HepG2 (cell line): ENCODE results near the gene FHIT. TPM values are rescaled to one million over a fixed set of nuclear protein-coding genes. Genes with fewer than 3 reads are reported as not detected.

Experiments
- ATAC-seq: fragments of 200-7000 bp; cut with Tn5 transposase; 3 replicates; pipeline ENCODE4 v1.9.1; 2020; ENCODE audit warnings: mild to moderate bottlenecking, moderate library complexity
- BruUV-seq: library from RNA; stranded (reverse); fragments of 400-500 nt; replicated peaks from 2 replicates; lab custom pipeline; 2021; lab: Mats Ljungman, UMichigan
- CTCF ChIA-PET: fragments of 300-600 bp; formaldehyde crosslinking; extraction: SDS; loops from one replicate; lab custom pipeline; 2021; ENCODE audit warnings: low total read pairs, inconsistent platforms, low intra/inter-chr PET ratio; lab: Yijun Ruan, JAX
- POLR2A ChIA-PET: fragments of 350-600 bp; sonication (Branson Sonifier 250); formaldehyde crosslinking; loops from one replicate; lab custom pipeline; 2020; ENCODE audit warnings: antibody characterized with exemption, inconsistent platforms; lab: Yijun Ruan, JAX
- DNase-seq: peaks from one replicate; pipeline ENCODE4 v3.0.0-alpha.2; 2015; ENCODE audit warnings: low spot score
- FAIRE-seq: peaks from 3 replicates; lab custom pipeline; 2011; peaks lifted over from hg19 to GRCh38; lab: Jason Lieb, UNC
- H2AFZ ChIP-seq: one replicate; pipeline ENCODE4 v1.6.1; 2011; ENCODE audit warnings: low read length, inconsistent platforms
- H3K27ac ChIP-seq: fragments of 300-600 bp; 3 replicates; pipeline ENCODE4 v1.8.0; 2011; ENCODE audit warnings: mixed run types, mild to moderate bottlenecking, mixed read lengths, low read length, inconsistent platforms; ENCODE audit not compliant: insufficient read depth; ENCODE audit errors: extremely low read length
- H3K27me3 ChIP-seq, 2 experiments: fragments of 200-600 bp in 1 of 2; 2 replicates in 1 of 2; 3 replicates in 1 of 2; pipeline versions ENCODE4 v1.6.0 to v1.8.0; 2011; ENCODE audit warnings: low read length in 2 of 2, mild to moderate bottlenecking in 2 of 2, moderate library complexity in 2 of 2, inconsistent platforms in 1 of 2; ENCODE audit not compliant: insufficient read depth in 2 of 2, control insufficient read depth in 1 of 2
- H3K36me3 ChIP-seq, 2 experiments: fragments of 200-600 bp in 1 of 2; replicated peaks in 1 of 2; 2 replicates in 1 of 2; 3 replicates in 1 of 2; pipeline versions ENCODE4 v1.5.1 to v1.8.0; 2011; ENCODE audit warnings: low read length in 2 of 2, inconsistent platforms in 1 of 2; ENCODE audit not compliant: insufficient read depth in 2 of 2, control insufficient read depth in 1 of 2
- H3K4me1 ChIP-seq: 2 replicates; pipeline ENCODE4 v1.5.1; 2012; ENCODE audit warnings: low read length, inconsistent platforms; ENCODE audit not compliant: insufficient read depth
- H3K4me2 ChIP-seq: 2 replicates; pipeline ENCODE4 v1.6.0; 2011; ENCODE audit warnings: low read depth, low read length, inconsistent platforms
- H3K4me3 ChIP-seq, 3 experiments: fragments of 200-600 bp in 1 of 3; sonication (generic), shearing (Covaris generic) in 1 of 3; replicated peaks in 1 of 3; 2 replicates each; pipeline ENCODE4 v1.5.1; 2011 to 2016; ENCODE audit warnings: low read length in 3 of 3, inconsistent platforms in 2 of 3, low read depth in 2 of 3, mild to moderate bottlenecking in 2 of 3, control low read depth in 1 of 3, mixed read lengths in 1 of 3; ENCODE audit not compliant: insufficient read depth in 1 of 3
- H3K79me2 ChIP-seq: one replicate; pipeline ENCODE4 v1.6.1; 2011; ENCODE audit warnings: low read length, inconsistent platforms; ENCODE audit not compliant: insufficient read depth
- H3K9ac ChIP-seq: 2 replicates; pipeline ENCODE4 v1.6.0; 2011; ENCODE audit warnings: mild to moderate bottlenecking, low read depth, low read length, inconsistent platforms; ENCODE audit not compliant: insufficient read depth
- H3K9me3 ChIP-seq: 2 replicates; pipeline ENCODE4 v1.5.1; 2012; ENCODE audit warnings: mild to moderate bottlenecking, low read length
- H4K20me1 ChIP-seq: 2 replicates; pipeline ENCODE4 v1.6.0; 2011; ENCODE audit warnings: inconsistent platforms, mild to moderate bottlenecking, low read length, moderate library complexity; ENCODE audit not compliant: insufficient read depth
- CAMTA2 ChIP-seq: sonication (generic); formaldehyde crosslinking; IDR thresholded peaks from 2 replicates; pipeline ENCODE4 v1.4.0; 2020; ENCODE audit warnings: mild to moderate bottlenecking, missing genetic modification reagents, borderline replicate concordance
- GFI1 ChIP-seq: sonication (generic); formaldehyde crosslinking; IDR thresholded peaks from 2 replicates; pipeline ENCODE4 v1.5.0; 2020; ENCODE audit warnings: missing genetic modification reagents, mild to moderate bottlenecking, borderline replicate concordance
- PHF5A ChIP-seq: IDR thresholded peaks from one replicate; pipeline ENCODE4 v1.6.1; 2018; ENCODE audit warnings: low read depth, missing genetic modification reagents; ENCODE audit not compliant: unreplicated experiment
- PRPF4 ChIP-seq: fragments of 200-400 bp; formaldehyde crosslinking; IDR thresholded peaks from 2 replicates; pipeline ENCODE4 v1.6.1; 2016; ENCODE audit warnings: low read length, low read depth; ENCODE audit not compliant: poor library complexity, severe bottlenecking
- SYNCRIP ChIP-seq: fragments of 200-400 bp; formaldehyde crosslinking; IDR thresholded peaks from 2 replicates; pipeline ENCODE4 v1.6.1; 2018; ENCODE audit warnings: mild to moderate bottlenecking, low read depth, low read length; ENCODE audit not compliant: insufficient read depth
- ZBTB7A ChIP-seq: sonication (generic); formaldehyde crosslinking; IDR thresholded peaks from 2 replicates; pipeline ENCODE4 v1.8.0; 2022; ENCODE audit warnings: mild to moderate bottlenecking, missing genetic modification reagents
- ZIK1 ChIP-seq: sonication (generic); formaldehyde crosslinking; IDR thresholded peaks from 2 replicates; pipeline ENCODE4 v1.5.0; 2020; ENCODE audit warnings: mild to moderate bottlenecking, low read depth, missing genetic modification reagents, borderline replicate concordance
- ZNF235 ChIP-seq: sonication (generic); formaldehyde crosslinking; IDR thresholded peaks from 2 replicates; pipeline ENCODE4 v1.8.1; 2023; ENCODE audit warnings: mild to moderate bottlenecking, missing genetic modification reagents, borderline replicate concordance
- ZNF354B ChIP-seq: sonication (generic); formaldehyde crosslinking; IDR thresholded peaks from 2 replicates; pipeline ENCODE4 v1.8.0; 2022; ENCODE audit warnings: mild to moderate bottlenecking, missing genetic modification reagents
- ZNF513 ChIP-seq: sonication (generic); formaldehyde crosslinking; conservative IDR thresholded peaks from 2 replicates; pipeline ENCODE4 v1.5.0; 2020; ENCODE audit warnings: missing genetic modification reagents
- ZNF556 ChIP-seq: sonication (generic); formaldehyde crosslinking; IDR thresholded peaks from 2 replicates; pipeline ENCODE4 v1.4.0; 2020; ENCODE audit warnings: mild to moderate bottlenecking, missing genetic modification reagents, borderline replicate concordance
- WGBS: methylation state at CpG from one replicate; pipeline ENCODE4 v1.1.6; 2017; ENCODE audit warnings: low lambda C conversion rate; 5-methylcytosine and 5-hydroxymethylcytosine counted together
- in situ Hi-C: cut with HindIII; loops from 2 replicates; pipeline ENCODE4 v1.10.0; 2017; ENCODE audit warnings: low pct_unique_long_range_greater_than_20kb; ENCODE audit not compliant: extremely low pct_ligation_motif_present
- intact Hi-C: fragments of 100-400 bp; cut with micrococcal nuclease; formaldehyde crosslinking; loops from one replicate; pipeline ENCODE4 v1.10.0; 2022; ENCODE audit not compliant: unreplicated experiment
- polyA plus RNA-seq, 8 experiments: library from polyadenylated mRNA; depleted of rRNA in 3 of 8; stranded (reverse) in 7 of 8; unstranded in 1 of 8; fragments of >200 nt; fragmentation: Illumina TruSeq in 4 of 8; extraction: Trizol in 4 of 8; gene quantifications; 2 replicates each; pipeline versions ENCODE4 v1.2.1 to v1.2.3, GENCODE V29; 2011 to 2016; ENCODE audit warnings: low read depth in 4 of 8, missing spikeins in 1 of 8, mixed read lengths in 1 of 8; ENCODE audit not compliant: insufficient read depth in 1 of 8
- total RNA-seq, 5 experiments: library from RNA; depleted of rRNA; stranded (reverse); fragments of >200 nt; fragmentation: Illumina TruSeq; extraction: Trizol; gene quantifications; 2 replicates each; pipeline ENCODE4 v1.2.3, GENCODE V29; 2016; ENCODE audit warnings: low read depth in 1 of 5
- TF ChIP-seq, protein P1 (sequence below): sonication (generic); formaldehyde crosslinking; IDR thresholded peaks from 2 replicates; pipeline ENCODE4 v1.8.1; 2023; ENCODE audit warnings: mild to moderate bottlenecking, missing genetic modification reagents

Gene FHIT
- total and polyA plus RNA-seq, 2 of the 13 experiments (the other 11 are each of a cell fraction or from before 2014, with no cell fraction given): 4.0 to 4.6 TPM

DNA sequence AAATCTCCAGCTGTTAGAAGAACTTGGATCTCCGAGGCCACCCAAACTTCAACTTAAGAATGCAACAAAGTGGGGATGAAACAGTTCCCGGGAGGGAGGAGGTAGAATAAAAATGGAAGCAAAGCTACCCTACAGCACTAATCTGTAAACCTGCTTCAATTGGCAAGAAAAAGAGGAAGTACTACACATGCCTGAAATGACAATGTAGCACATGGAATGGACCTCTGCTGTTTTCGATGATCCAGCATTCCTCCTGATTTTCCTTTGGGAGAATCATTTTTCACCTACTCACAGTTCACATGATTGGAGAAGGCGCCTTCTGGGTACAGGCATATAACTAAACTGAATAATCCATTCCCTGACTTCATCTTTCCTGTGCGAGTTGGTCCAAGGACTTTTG, 1081.5 kb downstream of the FHIT start:
- Histone ChIP-seq H3K27ac (no peak overlapping the region), H3K36me3 (no peaks in the 10 kb centered on the region), H3K4me2 (no peak overlapping the region), H4K20me1 (no peaks in the 10 kb centered on the region), H3K4me1 (no peaks in the 10 kb centered on the region), H2AFZ (no peak overlapping the region), H3K27me3 (no peaks in the 10 kb centered on the region), H3K79me2 (no peaks in the 10 kb centered on the region), H3K9ac (no peak overlapping the region), H3K4me3 (no peak overlapping the region), H3K9me3 (no peaks in the 10 kb centered on the region)
- FAIRE-seq (no peak), ATAC-seq (no peak), DNase-seq (no peak)
- TF ChIP-seq ZBTB7A (CRISPR knock-in tag): no peak
- no peak for TF ChIP-seq CAMTA2 (CRISPR knock-in tag)
- TF ChIP-seq, protein P1, sequence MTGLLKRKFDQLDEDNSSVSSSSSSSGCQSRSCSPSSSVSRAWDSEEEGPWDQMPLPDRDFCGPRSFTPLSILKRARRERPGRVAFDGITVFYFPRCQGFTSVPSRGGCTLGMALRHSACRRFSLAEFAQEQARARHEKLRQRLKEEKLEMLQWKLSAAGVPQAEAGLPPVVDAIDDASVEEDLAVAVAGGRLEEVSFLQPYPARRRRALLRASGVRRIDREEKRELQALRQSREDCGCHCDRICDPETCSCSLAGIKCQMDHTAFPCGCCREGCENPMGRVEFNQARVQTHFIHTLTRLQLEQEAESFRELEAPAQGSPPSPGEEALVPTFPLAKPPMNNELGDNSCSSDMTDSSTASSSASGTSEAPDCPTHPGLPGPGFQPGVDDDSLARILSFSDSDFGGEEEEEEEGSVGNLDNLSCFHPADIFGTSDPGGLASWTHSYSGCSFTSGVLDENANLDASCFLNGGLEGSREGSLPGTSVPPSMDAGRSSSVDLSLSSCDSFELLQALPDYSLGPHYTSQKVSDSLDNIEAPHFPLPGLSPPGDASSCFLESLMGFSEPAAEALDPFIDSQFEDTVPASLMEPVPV: no peak
- no peak for TF ChIP-seq PRPF4
- TF ChIP-seq ZIK1 (CRISPR knock-in tag): no peak
- TF ChIP-seq SYNCRIP: no peak
- no peak for TF ChIP-seq GFI1 (CRISPR knock-in tag)
- no peak for TF ChIP-seq ZNF513 (CRISPR knock-in tag)
- no peak for TF ChIP-seq ZNF235 (CRISPR knock-in tag)
- no peak for TF ChIP-seq ZNF556 (CRISPR knock-in tag)
- TF ChIP-seq PHF5A (CRISPR knock-in tag): no peak
- TF ChIP-seq ZNF354B (CRISPR knock-in tag): no peak
- POLR2A ChIA-PET: no interaction called here
- BruUV-seq: no TSS peak
- in situ Hi-C loops (no loop called here), intact Hi-C loops (no loop called here)
- CTCF ChIA-PET: no interaction called here
- 35% methylated on average over 5 of the region's 5 CpGs for WGBS
